A673 (cell line): ENCODE measurements around the gene JCAD. TPM values are rescaled to one million over a fixed set of nuclear protein-coding genes. Genes with fewer than 3 reads are reported as not detected.

Experiments
- BruUV-seq: library from RNA; stranded (reverse); fragments of 400-500 nt; replicated peaks from 2 replicates; lab custom pipeline; 2021; lab: Mats Ljungman, UMichigan
- CTCF ChIA-PET: fragments of 300-600 bp; sonication (Branson Sonifier 250); formaldehyde crosslinking; loops from one replicate; lab custom pipeline; 2022; ENCODE audit warnings: antibody characterized with exemption; lab: Charles Lee
- POLR2A ChIA-PET: fragments of 300-600 bp; sonication (Branson Sonifier 250); formaldehyde crosslinking; loops from one replicate; lab custom pipeline; 2022; ENCODE audit warnings: antibody characterized with exemption; ENCODE audit not compliant: low non-redundant PET; lab: Charles Lee
- DNase-seq: peaks from one replicate; pipeline ENCODE4 v3.0.0-alpha.2; 2015; ENCODE audit warnings: low spot score
- H3K27ac ChIP-seq: fragments of 200-600 bp; sonication (generic); 2 replicates; pipeline ENCODE4 v1.5.1; 2016; ENCODE audit warnings: mixed run types, low read depth, mild to moderate bottlenecking, mixed read lengths, antibody characterized with exemption, low read length; ENCODE audit not compliant: poor library complexity, severe bottlenecking
- H3K27me3 ChIP-seq: fragments of 200-600 bp; sonication (generic); replicated peaks from 2 replicates; pipeline ENCODE4 v1.6.1; 2017; ENCODE audit warnings: mixed run types, low read depth, mild to moderate bottlenecking, mixed read lengths, antibody characterized with exemption, low read length; ENCODE audit not compliant: insufficient read depth, poor library complexity
- H3K36me3 ChIP-seq: fragments of 200-600 bp; sonication (generic); 2 replicates; pipeline ENCODE4 v1.6.1; 2016; ENCODE audit warnings: mixed run types, mild to moderate bottlenecking, mixed read lengths, antibody characterized with exemption, low read length; ENCODE audit not compliant: insufficient read depth, poor library complexity, severe bottlenecking
- H3K4me1 ChIP-seq: fragments of 200-600 bp; sonication (generic); 2 replicates; pipeline ENCODE4 v1.6.1; 2017; ENCODE audit warnings: mixed run types, mild to moderate bottlenecking, mixed read lengths, antibody characterized with exemption, low read length; ENCODE audit not compliant: insufficient read depth, poor library complexity, severe bottlenecking
- H3K4me3 ChIP-seq: fragments of 200-600 bp; sonication (generic); 2 replicates; pipeline ENCODE4 v1.5.1; 2016; ENCODE audit warnings: low read depth, mixed run types, mild to moderate bottlenecking, mixed read lengths, low read length; ENCODE audit not compliant: poor library complexity, severe bottlenecking
- H3K9me3 ChIP-seq: fragments of 200-600 bp; sonication (generic); 2 replicates; pipeline ENCODE4 v1.6.1; 2016; ENCODE audit warnings: mixed run types, low read depth, mild to moderate bottlenecking, mixed read lengths, antibody characterized with exemption, low read length; ENCODE audit not compliant: poor library complexity, severe bottlenecking
- EZH2 ChIP-seq: fragments of 200-600 bp; sonication (generic); IDR thresholded peaks from 2 replicates; pipeline ENCODE4 v1.6.1; 2017; ENCODE audit warnings: borderline replicate concordance, low read depth, mild to moderate bottlenecking, mixed read lengths, antibody characterized with exemption, low read length; ENCODE audit not compliant: poor library complexity, severe bottlenecking
- intact Hi-C: fragments of 100-400 bp; cut with micrococcal nuclease; formaldehyde crosslinking; loops from one replicate; pipeline ENCODE4 v1.10.0; 2022; ENCODE audit not compliant: unreplicated experiment
- total RNA-seq: library from RNA; stranded (reverse); gene quantifications from 2 replicates; pipeline ENCODE4 v1.2.3, GENCODE V29; 2021
- TF ChIP-seq, protein P1 (sequence below): fragments of 300-800, 200-600 bp; sonication (generic); conservative IDR thresholded peaks from 2 replicates; pipeline ENCODE4 v1.5.1; 2017; ENCODE audit warnings: low read depth, mild to moderate bottlenecking, antibody characterized with exemption, low read length, moderate library complexity, mixed read lengths

Gene JCAD
- total RNA-seq, 1 experiment from 2014 or later, result 65.8 TPM

DNA sequence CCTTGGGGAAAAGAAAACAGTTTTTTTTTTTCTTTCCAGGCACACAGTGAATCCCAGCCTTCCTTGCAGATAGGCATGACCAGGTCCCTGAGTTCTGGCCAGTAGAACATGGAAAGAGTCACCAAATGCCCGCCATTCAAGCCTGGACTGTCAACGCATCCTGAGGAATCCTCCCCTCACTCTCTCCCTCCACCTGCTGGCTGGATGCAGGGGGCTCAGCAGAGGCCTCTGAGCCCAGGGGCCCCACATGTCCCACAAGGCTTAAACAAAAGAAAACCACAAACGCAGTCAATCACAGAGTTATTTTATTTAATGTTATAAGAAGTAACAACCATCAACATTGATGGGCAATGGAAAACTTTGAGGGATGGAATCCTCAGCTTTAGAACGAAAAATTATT is 93.1 kb downstream of the JCAD start:
- TF ChIP-seq, protein P1, sequence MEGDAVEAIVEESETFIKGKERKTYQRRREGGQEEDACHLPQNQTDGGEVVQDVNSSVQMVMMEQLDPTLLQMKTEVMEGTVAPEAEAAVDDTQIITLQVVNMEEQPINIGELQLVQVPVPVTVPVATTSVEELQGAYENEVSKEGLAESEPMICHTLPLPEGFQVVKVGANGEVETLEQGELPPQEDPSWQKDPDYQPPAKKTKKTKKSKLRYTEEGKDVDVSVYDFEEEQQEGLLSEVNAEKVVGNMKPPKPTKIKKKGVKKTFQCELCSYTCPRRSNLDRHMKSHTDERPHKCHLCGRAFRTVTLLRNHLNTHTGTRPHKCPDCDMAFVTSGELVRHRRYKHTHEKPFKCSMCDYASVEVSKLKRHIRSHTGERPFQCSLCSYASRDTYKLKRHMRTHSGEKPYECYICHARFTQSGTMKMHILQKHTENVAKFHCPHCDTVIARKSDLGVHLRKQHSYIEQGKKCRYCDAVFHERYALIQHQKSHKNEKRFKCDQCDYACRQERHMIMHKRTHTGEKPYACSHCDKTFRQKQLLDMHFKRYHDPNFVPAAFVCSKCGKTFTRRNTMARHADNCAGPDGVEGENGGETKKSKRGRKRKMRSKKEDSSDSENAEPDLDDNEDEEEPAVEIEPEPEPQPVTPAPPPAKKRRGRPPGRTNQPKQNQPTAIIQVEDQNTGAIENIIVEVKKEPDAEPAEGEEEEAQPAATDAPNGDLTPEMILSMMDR, result 0 out of 2 replicates have a peak, but pooled peaks have one; percentile 22
- TF ChIP-seq EZH2, result no peak
- no peaks in the 10 kb centered on the region for H3K27me3 ChIP-seq
- H3K9me3 ChIP-seq, result no peaks in the 10 kb centered on the region
- no peak for DNase-seq
- POLR2A ChIA-PET, result no interaction called here
- CTCF ChIA-PET, result no interaction called here
- intact Hi-C loops, result no loop called here
- no TSS peak for BruUV-seq
- H3K4me1 ChIP-seq, result no peaks in the 10 kb centered on the region
- no peak overlapping the region for H3K27ac ChIP-seq
- H3K36me3 ChIP-seq, result no peaks in the 10 kb centered on the region
- H3K4me3 ChIP-seq, result no peak overlapping the region
